Gastrocnemius medialis (tissue), 4 donors: ENCODE data around the gene LSM14A.

Experiments
- CTCF ChIP-seq, 5 experiments: fragments of 450-650 bp in 3 of 5; fragments of 200-600 bp in 2 of 5; sonication (generic) in 2 of 5; IDR thresholded peaks in 4 of 5; conservative IDR thresholded peaks in 1 of 5; 1 replicate in 4 of 5; 2 replicates in 1 of 5; pipeline ENCODE4 v1.5.1; 2016 to 2019; ENCODE audit warnings: antibody characterized with exemption in 5 of 5, mild to moderate bottlenecking in 3 of 5, moderate library complexity in 3 of 5
- POLR2A ChIP-seq, 2 donors: fragments of 450-650 bp; IDR thresholded peaks; one replicate each; pipeline ENCODE4 v1.6.1; 2017; ENCODE audit warnings: antibody characterized with exemption in 2 of 2, mild to moderate bottlenecking in 2 of 2, moderate library complexity in 2 of 2

GRCh38 chr19:34189917-34190425 is 17.7 kb downstream of the LSM14A start:
- no peak for TF ChIP-seq CTCF (IDR thresholded peaks at IDR 0.05 in 4 of 5, conservative IDR thresholded peaks at IDR 0.05 in 1 of 5)
- no peak for TF ChIP-seq POLR2A (IDR thresholded peaks at IDR 0.05)
